NCI-H1417 treated with DMSO at 0.1 percent for 48 hours (cell line): ENCODE measurements around the gene CD63.
"Not testable (repeated sequence)": the region's sequence is repeated elsewhere in the genome, so short reads cannot be mapped to it uniquely, and the experiment has no call there.

ENCODE experiments used
- DNase-seq: peaks from one replicate; lab custom pipeline; 2025; lab: John Stamatoyannopoulos, UW

Gene CD63, protein sequence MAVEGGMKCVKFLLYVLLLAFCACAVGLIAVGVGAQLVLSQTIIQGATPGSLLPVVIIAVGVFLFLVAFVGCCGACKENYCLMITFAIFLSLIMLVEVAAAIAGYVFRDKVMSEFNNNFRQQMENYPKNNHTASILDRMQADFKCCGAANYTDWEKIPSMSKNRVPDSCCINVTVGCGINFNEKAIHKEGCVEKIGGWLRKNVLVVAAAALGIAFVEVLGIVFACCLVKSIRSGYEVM

DNA sequence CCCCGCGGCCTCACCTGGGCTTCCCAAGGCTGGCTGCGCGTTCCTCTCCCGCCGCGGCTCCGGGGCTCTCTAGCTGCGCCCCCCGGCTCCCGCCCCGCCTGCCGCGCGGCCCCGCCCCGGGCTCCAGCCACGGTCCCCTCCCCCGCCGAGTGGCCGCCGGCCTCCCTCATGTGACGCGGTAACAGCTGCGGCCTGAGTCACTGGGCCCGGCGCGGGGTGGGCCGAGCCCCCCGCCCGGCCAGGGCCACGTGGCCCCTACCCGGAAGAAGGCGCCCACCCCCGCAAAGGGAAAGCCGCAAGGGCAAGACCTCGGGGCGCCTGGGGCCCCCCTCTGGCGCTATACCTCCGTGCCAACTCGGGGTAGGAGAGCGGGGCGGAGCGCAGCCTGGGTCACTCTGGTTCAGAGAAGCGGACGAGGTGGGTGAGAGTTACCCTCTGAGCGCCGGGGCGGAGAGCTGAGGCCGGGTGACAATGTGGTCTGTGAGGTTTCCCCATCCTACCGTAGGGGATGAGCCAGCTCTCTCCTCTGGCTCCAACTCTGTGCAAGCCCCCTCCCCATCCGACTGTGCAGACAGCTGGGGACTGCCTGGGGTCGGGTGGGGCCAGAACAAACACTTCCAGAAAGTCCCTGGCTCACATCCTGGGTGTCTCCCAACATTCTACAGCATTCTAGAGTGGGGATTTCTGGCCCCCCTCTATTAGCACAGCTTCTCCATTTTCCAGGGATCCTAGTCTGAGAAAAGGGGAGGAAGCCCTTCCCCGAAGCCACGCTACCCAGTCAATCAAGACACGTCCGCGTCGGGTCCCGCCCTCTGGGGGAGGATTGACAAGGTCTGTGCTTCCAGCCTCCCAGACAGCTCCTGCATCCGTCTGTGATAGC lies at the start of gene CD63:
Gene CD63 (minus strand): TSS at position 71 of the 880 bp plus-strand sequence. CDS start 668 bp downstream, outside the sequence.
- DNase-seq: no peak

DNA sequence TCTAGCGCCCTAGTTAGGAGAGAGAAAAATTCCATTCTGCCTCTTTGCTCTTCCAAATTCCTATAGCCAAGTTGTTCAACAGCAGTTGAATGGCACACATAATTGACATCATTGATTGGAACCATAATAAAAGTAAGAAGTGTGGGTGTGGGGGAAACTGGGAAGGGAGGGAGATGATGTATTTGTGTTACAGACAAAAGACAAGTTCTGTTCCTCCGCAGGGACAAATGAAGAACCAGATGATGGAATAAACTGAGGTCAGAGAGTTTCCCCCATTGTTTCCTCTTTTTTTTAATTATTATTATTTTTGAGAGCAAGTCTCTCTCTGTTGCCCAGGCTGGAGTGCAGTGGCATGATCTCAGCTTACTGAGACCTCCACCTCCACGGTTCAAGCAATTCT lies 49.0 kb upstream of the CD63 start:
- no peak for DNase-seq

DNA sequence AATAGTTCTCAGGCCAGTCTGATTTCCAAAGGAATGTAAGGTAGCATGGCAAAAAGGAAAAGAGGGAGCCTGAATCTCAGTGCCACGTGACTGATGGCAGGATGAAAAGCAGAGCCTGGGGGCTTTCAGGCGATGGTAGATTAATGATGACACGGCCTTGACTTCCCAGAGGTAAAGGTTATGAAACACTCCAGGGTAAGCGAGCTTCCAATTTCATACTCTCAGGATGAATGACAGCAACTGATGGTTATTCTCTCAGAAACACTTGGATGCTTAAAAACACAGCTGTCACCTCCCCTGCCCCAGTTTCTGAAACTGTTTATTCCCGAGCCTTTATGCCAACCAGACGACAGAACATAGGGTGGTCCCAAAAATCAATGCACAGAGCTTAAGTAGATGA lies 42.9 kb upstream of the CD63 start:
- no peak for DNase-seq

DNA sequence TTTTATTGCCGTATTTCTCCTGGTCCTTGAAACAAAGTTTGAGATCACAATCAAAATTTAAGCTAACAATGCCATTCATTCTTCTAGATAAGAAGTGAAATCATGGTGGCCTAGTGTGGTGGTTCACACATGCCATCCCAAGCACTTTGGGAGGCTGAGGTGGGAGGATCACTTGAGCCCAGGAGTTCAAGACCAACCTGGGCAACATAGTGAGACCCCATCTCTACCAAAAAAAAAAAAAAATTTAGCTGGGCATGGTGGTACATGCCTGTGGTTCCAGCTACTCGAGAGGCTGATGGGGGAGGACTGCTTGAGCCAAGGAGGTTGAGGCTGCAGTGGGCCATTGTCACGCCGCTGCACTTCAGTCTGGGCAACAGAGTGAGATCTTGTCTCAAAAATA lies 38.3 kb upstream of the CD63 start:
- DNase-seq: no peak

DNA sequence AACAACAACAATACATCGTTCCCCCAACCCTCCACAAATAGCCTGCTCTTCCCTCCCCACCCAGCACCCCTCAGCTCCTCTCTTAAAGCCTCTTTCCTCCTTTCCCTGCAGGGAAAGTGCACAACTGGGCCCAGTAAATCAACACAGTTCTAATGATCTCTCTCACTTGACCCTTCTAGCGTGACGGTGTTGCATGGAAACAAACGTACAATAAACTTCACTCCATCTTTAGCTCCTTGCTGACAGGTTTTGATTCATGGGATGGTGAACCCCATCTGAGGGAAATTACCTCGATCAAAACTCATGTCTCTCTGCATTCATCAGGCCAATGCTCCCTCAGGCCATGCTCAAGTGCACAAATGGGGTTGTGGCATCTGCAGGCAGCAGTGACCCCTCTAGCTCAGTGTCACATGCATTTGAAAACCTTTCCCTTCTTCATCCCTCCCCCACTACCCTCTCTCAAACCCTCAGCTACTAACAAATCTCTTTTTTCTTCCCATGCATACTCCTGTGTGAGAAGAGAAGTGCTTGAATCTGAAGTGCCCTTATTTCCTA lies 37.0 kb upstream of the CD63 start:
- no peak for DNase-seq

DNA sequence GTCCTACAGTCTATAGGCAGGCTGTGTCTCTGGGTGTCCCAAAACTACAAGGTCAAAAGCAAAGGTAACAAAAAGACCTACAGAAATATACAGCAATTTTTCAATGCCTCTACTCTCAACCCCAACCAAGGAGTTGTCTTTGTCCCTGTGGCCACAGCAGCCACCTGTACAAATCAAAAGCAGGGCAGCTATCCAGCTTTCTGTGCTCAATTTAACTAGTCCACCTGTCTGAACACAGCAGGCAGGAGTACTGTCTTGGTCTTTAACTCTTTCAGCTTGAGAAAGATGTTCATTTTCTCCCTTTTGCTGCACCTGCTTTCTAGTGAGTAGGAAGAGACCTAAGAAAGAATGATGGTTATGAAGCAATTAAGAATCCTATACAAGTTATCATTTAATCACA lies 33.8 kb upstream of the CD63 start:
- no peak for DNase-seq

DNA sequence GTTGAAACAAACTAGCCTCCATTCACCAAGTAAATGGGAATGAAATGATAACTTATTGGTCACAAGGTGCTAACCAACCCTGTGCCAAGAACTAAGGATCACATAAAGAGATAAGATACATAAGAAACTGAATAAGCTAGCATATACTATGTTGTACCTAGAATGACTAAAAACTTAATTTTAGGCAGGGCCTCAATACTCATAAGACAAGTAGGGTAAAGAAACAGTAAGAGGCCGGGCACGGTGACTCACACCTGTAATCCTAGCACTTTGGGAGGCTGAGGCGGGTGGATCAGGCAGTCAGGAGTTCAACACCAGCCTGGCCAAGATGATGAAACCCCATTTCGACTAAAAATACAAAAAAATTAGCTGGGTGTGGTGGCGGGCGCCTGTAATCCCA lies 31.9 kb upstream of the CD63 start:
- no peak for DNase-seq

DNA sequence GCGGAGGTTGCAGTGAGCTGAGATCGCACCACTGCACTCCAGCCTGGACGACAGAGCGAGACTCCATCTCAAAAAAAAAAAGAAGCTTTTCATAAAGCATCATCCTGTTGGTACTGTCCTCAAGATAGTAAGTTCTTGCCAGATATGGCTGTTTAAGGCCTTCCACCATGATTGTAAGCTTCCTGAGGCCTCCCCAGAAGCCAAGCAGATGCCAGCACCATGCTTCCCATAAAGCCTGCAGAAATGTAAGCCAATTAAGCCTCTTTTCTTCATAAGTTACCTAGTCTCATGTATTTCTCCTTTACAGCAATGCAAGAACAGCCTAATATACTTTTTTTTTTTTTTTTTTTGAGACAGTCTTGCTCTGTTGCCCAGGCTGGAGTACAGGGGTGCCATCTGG lies 29.8 kb upstream of the CD63 start:
- not testable (repeated sequence) for DNase-seq

DNA sequence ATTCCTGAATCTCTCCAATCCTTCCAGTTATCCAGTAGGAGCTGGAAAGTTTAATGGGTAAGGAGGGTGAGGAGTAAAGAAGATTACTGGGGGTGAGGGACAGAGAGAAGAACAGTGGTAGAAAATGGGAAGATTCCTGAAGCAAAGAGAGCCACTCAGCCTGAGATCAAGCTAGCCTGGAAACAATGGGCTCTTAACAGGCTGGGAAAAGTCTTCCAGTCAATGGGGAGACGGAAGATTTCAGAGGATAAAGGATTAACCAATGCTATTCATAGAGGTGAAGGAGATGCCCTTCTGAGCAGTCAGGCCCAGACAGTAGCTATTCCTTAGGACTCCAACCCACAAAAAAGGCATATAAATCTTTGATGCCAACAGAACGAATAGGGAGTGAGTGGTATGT lies 28.9 kb upstream of the CD63 start:
- no peak for DNase-seq

DNA sequence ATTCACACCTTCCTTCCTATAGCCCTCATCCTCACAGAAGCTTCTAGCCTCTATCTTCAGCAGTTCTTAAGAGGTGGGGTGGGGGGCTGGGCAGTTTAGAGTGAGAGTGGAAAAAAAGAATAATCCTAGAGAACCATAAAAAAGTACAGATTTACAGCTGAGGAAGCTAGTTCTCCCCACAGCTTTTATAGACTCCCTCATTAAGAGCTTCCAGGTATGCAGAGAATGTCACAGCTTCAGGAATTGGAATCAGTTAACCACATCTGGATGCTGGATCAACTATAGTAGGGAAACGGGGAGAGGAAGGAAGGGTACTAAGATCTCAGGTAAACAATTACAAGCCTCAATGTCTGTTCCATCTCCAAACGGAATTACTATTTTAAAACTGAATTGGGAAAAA lies 26.4 kb upstream of the CD63 start:
- no peak for DNase-seq

DNA sequence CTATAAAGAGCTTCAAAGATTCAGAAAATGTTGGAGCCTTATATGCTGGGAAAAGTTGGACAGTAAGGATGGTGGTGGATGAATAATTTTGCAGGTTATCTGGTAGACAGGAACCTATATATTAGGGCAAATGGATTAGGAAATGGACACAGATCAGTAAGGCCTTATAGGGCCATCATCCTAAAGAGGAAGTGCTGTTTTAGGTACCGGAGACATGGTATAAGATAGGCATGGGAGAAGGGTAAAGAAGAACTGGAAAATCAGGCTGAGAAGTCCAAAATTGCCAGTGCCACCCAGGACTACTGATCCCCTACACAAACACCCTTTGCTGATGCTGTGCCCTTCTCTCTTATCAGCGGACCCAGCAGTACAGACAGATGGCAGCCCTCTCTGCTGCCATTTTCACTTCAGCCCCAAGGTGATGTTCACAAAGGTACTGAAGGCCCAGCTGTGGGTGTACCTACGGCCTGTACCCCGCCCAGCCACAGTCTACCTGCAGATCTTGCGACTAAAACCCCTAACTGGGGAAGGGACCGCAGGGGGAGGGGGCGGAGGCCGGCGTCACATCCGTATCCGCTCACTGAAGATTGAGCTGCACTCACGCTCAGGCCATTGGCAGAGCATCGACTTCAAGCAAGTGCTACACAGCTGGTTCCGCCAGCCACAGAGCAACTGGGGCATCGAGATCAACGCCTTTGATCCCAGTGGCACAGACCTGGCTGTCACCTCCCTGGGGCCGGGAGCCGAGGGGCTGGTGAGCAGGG lies 19.6 kb upstream of the CD63 start:
- DNase-seq: no peak

DNA sequence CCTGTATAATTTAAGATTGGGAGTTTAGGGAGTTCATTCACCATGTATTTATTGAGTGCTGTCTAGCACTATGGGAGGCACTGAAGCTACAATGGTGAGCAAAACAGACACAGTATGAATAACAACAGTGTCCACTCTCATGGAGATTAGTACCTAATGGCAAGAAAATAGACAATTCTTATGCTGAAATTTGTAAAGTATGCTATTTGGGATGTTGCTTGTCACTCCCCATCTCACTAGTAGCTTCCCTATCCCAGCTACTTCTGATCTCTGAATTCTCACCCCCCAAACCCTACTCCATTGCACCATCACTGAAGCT lies 18.1 kb upstream of the CD63 start:
- no peak for DNase-seq

DNA sequence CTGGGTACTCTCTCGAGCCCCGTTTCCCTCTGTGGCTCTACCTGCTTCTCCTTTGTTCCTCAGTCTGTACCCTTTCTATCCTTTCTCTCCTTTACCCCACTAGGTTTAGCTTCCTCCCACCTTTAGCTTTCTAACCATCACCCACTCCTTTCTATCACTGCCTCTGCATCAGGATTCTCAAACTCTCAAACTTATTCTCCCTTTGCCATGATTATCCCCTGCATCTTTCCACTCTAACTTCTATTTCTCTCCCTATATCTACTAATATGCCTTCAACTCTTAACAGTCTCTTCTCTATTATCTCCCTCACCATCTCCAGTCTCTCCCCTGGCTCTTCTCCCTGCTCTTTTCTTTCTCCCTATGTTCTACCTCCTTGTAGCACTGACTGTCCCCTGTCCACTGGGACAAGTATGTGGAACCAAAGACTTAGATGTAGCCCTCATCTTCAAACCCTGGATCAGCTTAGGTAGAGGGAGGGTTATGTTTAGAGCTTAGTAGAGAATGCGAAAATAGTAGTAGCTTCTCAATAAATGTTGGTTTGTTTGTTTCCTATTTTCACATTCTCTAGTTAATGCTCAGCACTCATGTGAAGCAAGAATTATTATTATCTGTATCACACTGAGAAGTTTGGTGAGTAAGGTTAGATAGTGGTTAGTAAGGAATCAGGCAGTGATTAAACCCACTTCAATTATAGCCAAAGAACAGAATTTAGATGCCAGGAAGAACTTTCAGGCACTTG lies 17.5 kb upstream of the CD63 start:
- DNase-seq: no peak

DNA sequence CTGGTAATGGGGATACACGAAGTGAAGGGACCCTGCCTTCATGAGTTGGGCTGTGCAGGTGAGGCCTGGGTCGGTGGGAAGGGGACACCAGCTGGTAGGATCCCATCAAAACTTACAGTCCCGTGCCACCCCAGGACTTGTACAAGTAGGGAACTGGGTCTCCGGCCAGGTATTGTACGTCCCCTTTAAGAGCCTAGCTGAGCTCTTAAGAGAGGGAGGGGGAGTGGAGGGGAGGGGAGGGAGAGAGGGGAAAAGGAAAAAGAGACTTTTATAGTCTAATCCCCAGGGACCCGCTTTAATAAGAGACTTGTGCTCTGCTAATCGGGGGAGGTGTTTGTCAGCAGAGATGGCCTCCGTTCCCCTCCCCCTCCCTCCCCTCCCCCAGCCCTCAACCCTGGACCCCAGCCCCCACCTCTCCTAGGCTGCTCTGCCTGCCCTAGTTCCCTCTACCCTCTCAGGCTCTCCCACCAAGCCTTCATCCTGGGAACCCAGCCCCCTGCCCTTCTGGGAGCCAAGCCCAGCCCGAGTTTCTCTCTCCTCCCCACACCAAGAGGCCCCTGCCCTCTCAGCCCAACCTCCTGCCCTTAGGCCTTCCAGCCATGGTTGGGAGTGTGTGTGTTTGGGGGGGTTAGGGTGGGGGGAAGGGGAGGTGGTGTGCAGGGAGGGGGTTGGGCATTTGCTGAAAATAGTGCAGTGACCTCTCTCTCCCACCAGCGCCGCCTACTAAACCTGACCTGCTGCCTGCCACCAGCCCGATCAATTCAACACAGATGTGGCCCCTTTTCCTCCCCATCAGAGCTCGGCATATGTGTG lies 16.8 kb upstream of the CD63 start:
- DNase-seq: no peak

DNA sequence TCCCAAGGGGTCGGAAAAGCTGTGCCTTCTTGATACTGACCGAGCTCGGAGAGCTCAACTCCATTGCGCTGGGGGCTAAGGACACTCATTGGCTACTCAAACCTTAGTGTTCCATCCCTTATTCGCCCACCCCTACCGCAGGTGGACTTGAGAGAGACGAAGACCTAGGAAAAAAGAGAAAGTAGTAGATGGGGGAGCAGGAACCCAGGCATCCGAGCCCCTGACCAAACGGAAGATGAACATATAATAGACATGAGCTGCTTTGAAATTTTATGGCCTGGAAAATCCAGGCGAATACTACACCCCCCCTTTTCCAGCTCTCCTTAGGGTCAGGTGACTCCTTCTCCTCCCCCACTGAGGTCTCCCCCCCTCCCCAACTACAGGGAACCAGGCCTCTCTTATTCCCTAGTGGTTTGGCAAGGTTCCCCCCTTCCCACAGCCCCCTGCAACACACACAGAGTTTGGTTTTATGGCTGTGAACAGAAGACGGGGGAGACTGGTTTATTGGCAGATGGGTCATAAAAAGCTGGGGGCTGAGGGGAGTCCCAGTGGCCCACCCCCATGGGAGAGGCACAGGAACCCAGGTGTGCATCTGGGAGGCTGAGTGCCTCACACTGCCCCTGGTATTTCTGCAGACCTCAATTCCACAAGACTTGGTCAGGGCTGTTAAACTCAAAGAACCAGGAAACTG lies 15.7 kb upstream of the CD63 start:
- no peak for DNase-seq

DNA sequence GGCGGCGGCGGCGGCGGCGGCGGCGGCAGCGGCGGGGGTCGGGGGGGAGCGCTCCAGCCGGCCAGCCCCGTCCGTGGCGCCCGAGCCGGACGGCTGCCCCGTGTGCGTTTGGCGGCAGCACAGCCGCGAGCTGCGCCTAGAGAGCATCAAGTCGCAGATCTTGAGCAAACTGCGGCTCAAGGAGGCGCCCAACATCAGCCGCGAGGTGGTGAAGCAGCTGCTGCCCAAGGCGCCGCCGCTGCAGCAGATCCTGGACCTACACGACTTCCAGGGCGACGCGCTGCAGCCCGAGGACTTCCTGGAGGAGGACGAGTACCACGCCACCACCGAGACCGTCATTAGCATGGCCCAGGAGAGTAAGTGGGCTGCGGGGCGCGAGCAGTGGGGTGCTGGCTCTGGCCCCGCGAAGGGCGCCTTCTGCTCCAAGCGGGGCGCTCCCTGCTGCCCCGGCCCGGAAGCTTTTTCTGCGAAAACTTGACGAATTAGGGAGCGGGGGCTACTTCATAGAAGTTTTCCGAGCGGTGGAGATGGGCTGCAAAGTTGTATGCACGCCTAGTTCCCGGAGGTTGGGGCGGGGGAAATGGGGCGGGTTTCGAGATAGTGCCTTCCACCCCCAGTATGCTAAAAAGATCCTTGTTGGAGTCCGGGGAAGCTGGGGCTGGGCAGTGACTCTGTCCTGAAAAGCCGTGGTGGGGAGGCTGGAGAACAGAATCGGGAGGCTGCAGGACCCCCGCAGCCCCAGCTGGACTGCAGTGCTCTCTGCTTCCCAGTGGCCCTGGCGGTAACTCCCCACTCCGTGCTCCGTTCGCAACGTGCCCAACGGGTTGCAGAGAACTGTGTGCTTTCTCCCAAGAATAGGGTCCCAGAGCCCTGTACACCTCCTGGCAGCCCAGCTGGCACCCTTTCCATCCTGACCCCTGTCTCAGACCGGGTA lies 14.9 kb upstream of the CD63 start:
- no peak for DNase-seq

DNA sequence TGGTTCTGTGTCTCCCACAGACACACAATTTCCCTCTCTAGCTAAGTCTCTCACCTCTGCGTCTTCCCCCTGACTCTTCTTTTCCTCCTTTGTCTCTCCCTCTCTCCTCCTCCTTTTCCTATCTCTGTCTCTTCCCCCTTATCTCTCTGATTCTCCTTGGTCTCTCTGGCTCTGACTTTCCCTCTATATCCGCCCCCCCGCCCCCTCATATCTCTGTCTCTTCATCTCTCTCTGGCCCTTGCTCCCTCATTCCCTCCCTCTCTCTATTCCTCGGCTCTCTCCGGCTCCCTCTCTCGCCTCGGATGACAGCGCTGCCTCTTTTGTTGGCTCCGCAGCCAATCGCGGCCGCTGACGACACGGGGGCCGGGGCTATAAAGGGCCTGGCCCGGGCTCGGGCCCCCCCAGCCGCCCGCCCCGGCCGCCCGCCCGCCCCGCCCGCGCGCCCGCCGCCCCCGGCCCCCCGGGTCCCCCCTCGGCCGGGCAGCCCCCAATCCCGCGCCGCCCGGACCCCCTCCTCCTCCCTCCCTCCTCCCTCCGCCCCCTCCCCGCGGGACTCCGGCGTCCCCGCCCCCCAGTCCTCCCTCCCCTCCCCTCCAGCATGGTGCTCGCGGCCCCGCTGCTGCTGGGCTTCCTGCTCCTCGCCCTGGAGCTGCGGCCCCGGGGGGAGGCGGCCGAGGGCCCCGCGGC lies 14.1 kb upstream of the CD63 start, which contains the start of gene GDF11:
Gene GDF11 (plus strand): TSS at position 404 of the 687 bp plus-strand sequence. CDS start 195 bp downstream, at position 599.
- no peak for DNase-seq

DNA sequence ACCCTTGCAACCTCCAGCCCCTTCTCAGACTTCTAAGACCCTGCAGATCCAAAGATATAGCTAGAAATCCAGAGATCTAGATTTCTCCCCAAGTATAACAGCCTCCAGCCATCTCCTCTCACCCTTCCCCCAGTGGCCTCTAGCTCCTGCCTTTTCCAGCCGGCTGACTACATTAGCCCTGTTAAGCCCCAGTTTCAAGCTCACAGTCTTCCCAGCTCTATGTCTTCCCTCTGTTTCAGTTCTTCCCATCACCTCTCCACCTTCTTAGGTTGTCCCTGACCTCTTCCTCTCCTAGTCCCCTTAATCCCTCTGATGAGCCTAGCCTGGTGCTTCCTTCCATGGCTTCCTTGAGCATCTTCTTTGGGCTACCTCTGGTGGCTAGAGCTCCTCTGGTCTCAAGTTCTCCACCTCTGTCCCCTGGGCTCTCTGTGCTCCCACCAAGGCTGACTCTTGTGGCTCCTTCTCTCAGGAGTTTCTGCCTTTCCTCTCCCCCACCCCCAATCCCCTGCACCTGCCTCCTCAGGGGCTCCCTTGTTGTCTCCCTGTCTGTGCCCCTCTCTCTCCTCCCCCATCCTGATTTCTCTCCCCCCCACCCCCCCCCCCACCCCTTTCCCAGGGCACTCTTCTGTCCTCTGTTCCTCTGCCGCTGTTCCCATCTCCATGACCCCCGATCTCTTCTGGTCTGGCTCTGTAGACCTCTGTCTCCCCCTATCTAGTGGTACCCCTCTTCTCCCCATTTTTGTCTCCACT lies 13.3 kb upstream of the CD63 start:
- no peak for DNase-seq
